ENCODE results near the gene PKDREJ. TPM values are rescaled to one million over a fixed set of nuclear protein-coding genes. Genes with fewer than 3 reads are reported as not detected.

The PKDREJ gene
- total RNA-seq, 1 experiment from 2014 or later = 0.04 TPM

DNA sequence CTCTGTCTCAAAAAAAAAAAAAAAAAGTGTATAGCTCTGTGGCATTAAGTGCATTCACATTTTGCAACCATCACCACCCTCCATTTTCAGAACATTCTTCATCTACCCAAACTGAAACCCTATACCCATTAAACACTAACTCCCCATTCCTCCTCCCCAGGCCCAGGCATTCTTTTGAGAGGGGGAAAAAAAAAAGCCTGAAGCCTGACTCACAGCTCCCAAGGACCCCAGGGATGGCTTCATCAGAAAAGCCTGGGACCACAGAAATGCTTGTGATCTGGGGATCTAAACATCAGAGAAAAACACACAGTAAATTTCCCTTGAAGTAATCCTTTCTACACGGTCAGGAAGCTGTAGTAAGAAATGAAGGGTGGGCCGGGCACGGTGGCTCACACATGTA is 22.9 kb upstream of the PKDREJ start:
- Histone ChIP-seq H3K9ac (ENCODE audit: extremely low read depth, insufficient read length, low read length) (no peak overlapping the region), H2BK120ac (ENCODE audit: low read depth, low read length, poor library complexity, severe bottlenecking) (no peak overlapping the region), H3K27ac (ENCODE audit: insufficient read length, low read depth, low read length) (no peak overlapping the region), H3K79me1 (ENCODE audit: insufficient read depth, low read depth, low read length, poor library complexity, severe bottlenecking) (no peaks in the 10 kb centered on the region), H2BK15ac (ENCODE audit: low read depth, low read length) (no peak overlapping the region), H3K18ac (ENCODE audit: insufficient read length, low read depth, low read length) (no peak overlapping the region), H3K4ac (ENCODE audit: low read depth, low read length) (no peak overlapping the region), H3T11ph (ENCODE audit: low read length) (no peak overlapping the region), H3K9me3 (ENCODE audit: control insufficient read depth, low read depth, low read length) (no peaks in the 10 kb centered on the region), H4K8ac (replicated peaks; ENCODE audit: insufficient read length, low read depth, low read length) (no peak overlapping the region), H2AK5ac (ENCODE audit: insufficient read length, low read length) (no peak overlapping the region), H2AFZ (ENCODE audit: low read length) (no peak overlapping the region), H3K27me3 (ENCODE audit: insufficient read depth, low read length) (no peaks in the 10 kb centered on the region), H3K23ac (ENCODE audit: insufficient read length, low read depth, low read length) (no peak overlapping the region), H2BK20ac (ENCODE audit: low read depth, low read length, poor library complexity, severe bottlenecking) (no peak overlapping the region), H4K20me1 (ENCODE audit: control insufficient read depth, insufficient read depth, insufficient read length) (no peaks in the 10 kb centered on the region), H3K4me1 (ENCODE audit: insufficient read depth, low read length) (no peaks in the 10 kb centered on the region), H2BK5ac (ENCODE audit: insufficient read length, low read length) (no peak overlapping the region), H4K91ac (ENCODE audit: insufficient read length, low read depth, low read length) (no peak overlapping the region), H2BK12ac (ENCODE audit: insufficient read length, low read depth, low read length) (no peak overlapping the region), H3K79me2 (ENCODE audit: insufficient read depth, low read length) (no peaks in the 10 kb centered on the region), H3K56ac (ENCODE audit: insufficient read length, low read depth, low read length) (no peak overlapping the region), H3K14ac (ENCODE audit: insufficient read depth, low read length) (no peak overlapping the region), H3K23me2 (ENCODE audit: insufficient read length, low read depth, low read length, poor library complexity, severe bottlenecking) (no peaks in the 10 kb centered on the region), H4K5ac (ENCODE audit: insufficient read length, low read depth, low read length) (no peak overlapping the region), H3K4me2 (ENCODE audit: insufficient read depth, insufficient read length, low read length) (no peak overlapping the region)
- no peaks in the 10 kb centered on the region for H3K4me1 Mint-ChIP-seq
- no peak for DNase-seq
- H3K27me3 Mint-ChIP-seq (ENCODE audit: low read depth) = no peaks in the 10 kb centered on the region; the same call in 1 of the 2 replicates
- no peak overlapping the region for H3K4me3 Mint-ChIP-seq
- no CpG with 5 or more reads among the region's 3 CpGs for WGBS (ENCODE audit: extremely low coverage, insufficient read length, low lambda C conversion rate)
- TF ChIP-seq, protein P1, sequence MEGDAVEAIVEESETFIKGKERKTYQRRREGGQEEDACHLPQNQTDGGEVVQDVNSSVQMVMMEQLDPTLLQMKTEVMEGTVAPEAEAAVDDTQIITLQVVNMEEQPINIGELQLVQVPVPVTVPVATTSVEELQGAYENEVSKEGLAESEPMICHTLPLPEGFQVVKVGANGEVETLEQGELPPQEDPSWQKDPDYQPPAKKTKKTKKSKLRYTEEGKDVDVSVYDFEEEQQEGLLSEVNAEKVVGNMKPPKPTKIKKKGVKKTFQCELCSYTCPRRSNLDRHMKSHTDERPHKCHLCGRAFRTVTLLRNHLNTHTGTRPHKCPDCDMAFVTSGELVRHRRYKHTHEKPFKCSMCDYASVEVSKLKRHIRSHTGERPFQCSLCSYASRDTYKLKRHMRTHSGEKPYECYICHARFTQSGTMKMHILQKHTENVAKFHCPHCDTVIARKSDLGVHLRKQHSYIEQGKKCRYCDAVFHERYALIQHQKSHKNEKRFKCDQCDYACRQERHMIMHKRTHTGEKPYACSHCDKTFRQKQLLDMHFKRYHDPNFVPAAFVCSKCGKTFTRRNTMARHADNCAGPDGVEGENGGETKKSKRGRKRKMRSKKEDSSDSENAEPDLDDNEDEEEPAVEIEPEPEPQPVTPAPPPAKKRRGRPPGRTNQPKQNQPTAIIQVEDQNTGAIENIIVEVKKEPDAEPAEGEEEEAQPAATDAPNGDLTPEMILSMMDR (conservative IDR thresholded peaks at IDR 0.05) = no peak
- H3K27ac Mint-ChIP-seq = peak overlapping the region in 1 of 3 experiments; percentile 72; a peak in 1 of 7 replicates
- H3K36me3 Mint-ChIP-seq (ENCODE audit: insufficient read depth in 1 of 3, low read depth in 3 of 3) = peaks cover 13 to 44% (median 37%) of the 10 kb centered on the region in 3 experiments; a peak in 6 of 7 replicates
- no peaks in the 10 kb centered on the region for H3K9me3 Mint-ChIP-seq

All from H9 (cell line).